Cardiac muscle cell (in vitro differentiated cells and primary cell): ENCODE measurements around the gene CRHR1. TPM values are rescaled to one million over a fixed set of nuclear protein-coding genes. Genes with fewer than 3 reads are reported as not detected.

ENCODE experiments used
- DNase-seq, 2 donors: peaks; one replicate each; pipeline versions ENCODE4 v3.0.0 to v3.0.0-alpha.2; 2010 to 2017; ENCODE audit warnings: low read depth in 1 of 2, low spot score in 1 of 2
- H3K27ac ChIP-seq: fragments of 200-600 bp; sonication (generic); 2 replicates; pipeline ENCODE4 v1.5.1; 2016
- H3K27me3 ChIP-seq: fragments of 200-600 bp; sonication (generic); 2 replicates; pipeline ENCODE4 v1.6.0; 2016; ENCODE audit warnings: control low read depth
- H3K36me3 ChIP-seq: fragments of 200-600 bp; sonication (generic); 2 replicates; pipeline ENCODE4 v1.5.1; 2016; ENCODE audit warnings: control low read depth
- H3K4me1 ChIP-seq: fragments of 200-600 bp; sonication (generic); 2 replicates; pipeline ENCODE4 v1.8.1; 2017; ENCODE audit warnings: low read depth, mild to moderate bottlenecking, mixed run types
- H3K4me3 ChIP-seq: fragments of 200-600 bp; sonication (generic); 2 replicates; pipeline ENCODE4 v1.5.1; 2016; ENCODE audit warnings: mild to moderate bottlenecking
- H3K9me3 ChIP-seq: fragments of 200-600 bp; sonication (generic); 2 replicates; pipeline ENCODE4 v1.5.1; 2017; ENCODE audit warnings: low read depth, mild to moderate bottlenecking, control low read depth
- polyA plus RNA-seq: library from polyadenylated mRNA; unstranded; fragments of >200 nt; fragmentation: Nextera tagmentation; extraction: Ambion mirVana; gene quantifications from 2 replicates; pipeline ENCODE4 v1.2.1, GENCODE V29; 2016
- total RNA-seq: library from RNA; depleted of rRNA; stranded (reverse); fragments of >200 nt; gene quantifications from 2 replicates; pipeline ENCODE4 v1.2.3, GENCODE V29; 2016
- TF ChIP-seq, protein P1 (sequence below): IDR thresholded peaks from 2 replicates; pipeline ENCODE4 v1.5.1; 2012; ENCODE audit warnings: low read depth, mild to moderate bottlenecking, low read length

The CRHR1 gene
- total and polyA plus RNA-seq, 2 experiments from 2014 or later, result 0.86 TPM; not detected in 1

- H3K27ac ChIP-seq, result no peak overlapping the region
- TF ChIP-seq, protein P1, sequence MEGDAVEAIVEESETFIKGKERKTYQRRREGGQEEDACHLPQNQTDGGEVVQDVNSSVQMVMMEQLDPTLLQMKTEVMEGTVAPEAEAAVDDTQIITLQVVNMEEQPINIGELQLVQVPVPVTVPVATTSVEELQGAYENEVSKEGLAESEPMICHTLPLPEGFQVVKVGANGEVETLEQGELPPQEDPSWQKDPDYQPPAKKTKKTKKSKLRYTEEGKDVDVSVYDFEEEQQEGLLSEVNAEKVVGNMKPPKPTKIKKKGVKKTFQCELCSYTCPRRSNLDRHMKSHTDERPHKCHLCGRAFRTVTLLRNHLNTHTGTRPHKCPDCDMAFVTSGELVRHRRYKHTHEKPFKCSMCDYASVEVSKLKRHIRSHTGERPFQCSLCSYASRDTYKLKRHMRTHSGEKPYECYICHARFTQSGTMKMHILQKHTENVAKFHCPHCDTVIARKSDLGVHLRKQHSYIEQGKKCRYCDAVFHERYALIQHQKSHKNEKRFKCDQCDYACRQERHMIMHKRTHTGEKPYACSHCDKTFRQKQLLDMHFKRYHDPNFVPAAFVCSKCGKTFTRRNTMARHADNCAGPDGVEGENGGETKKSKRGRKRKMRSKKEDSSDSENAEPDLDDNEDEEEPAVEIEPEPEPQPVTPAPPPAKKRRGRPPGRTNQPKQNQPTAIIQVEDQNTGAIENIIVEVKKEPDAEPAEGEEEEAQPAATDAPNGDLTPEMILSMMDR, result no peak
- no peaks in the 10 kb centered on the region for H3K36me3 ChIP-seq
- H3K4me3 ChIP-seq, result no peak overlapping the region
- DNase-seq, result no peak
- H3K27me3 ChIP-seq, result no peaks in the 10 kb centered on the region
- no peaks in the 10 kb centered on the region for H3K9me3 ChIP-seq
- no peaks in the 10 kb centered on the region for H3K4me1 ChIP-seq
Observed at GRCh38 chr17:45867171-45867570, 83.1 kb downstream of the CRHR1 start.

- Histone ChIP-seq H3K27ac (no peak overlapping the region), H3K36me3 (no peaks in the 10 kb centered on the region), H3K27me3 (no peaks in the 10 kb centered on the region), H3K4me1 (no peaks in the 10 kb centered on the region), H3K4me3 (no peak overlapping the region), H3K9me3 (no peaks in the 10 kb centered on the region)
- TF ChIP-seq, protein P1, result no peak
- DNase-seq, result no peak
Observed at GRCh38 chr17:45867702-45868101, 83.6 kb downstream of the CRHR1 start.

DNA sequence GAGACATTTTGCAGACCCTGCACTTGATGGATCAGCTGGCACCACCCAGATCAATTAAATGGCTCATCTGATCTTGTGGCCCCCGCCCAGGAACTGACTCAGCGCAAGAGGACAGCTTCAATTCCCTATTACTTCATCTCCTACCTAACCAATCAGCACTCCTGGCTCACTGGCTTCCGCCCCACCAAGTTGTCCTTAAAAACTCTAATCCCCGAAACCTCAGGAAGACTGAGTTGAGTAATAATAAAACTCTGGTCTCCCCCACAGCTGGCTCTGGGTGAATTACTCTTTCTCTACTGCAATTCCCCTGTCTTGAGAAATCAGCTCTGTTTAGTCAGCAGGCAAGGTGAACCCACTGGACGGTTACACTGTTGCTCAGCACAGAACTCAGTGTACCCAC lies 84.2 kb downstream of the CRHR1 start:
- DNase-seq, result peak in 1 of 2 donors; percentile 35
- Histone ChIP-seq H3K4me3 (no peak overlapping the region), H3K36me3 (no peaks in the 10 kb centered on the region), H3K9me3 (no peaks in the 10 kb centered on the region), H3K4me1 (no peaks in the 10 kb centered on the region), H3K27me3 (no peaks in the 10 kb centered on the region), H3K27ac (no peak overlapping the region)
- TF ChIP-seq, protein P1, result no peak

GRCh38 chr17:45869676-45870341 lies 85.7 kb downstream of the CRHR1 start:
- no peaks in the 10 kb centered on the region for H3K4me1 ChIP-seq
- no peaks in the 10 kb centered on the region for H3K27me3 ChIP-seq
- H3K9me3 ChIP-seq, result no peaks in the 10 kb centered on the region
- H3K4me3 ChIP-seq, result no peak overlapping the region
- peak in 1 of 2 donors; percentile 16 for DNase-seq
- no peaks in the 10 kb centered on the region for H3K36me3 ChIP-seq
- no peak overlapping the region for H3K27ac ChIP-seq
- TF ChIP-seq, protein P1, result no peak

GRCh38 chr17:45870342-45870974 lies 86.3 kb downstream of the CRHR1 start:
- H3K9me3 ChIP-seq, result no peaks in the 10 kb centered on the region
- DNase-seq, result no peak
- H3K4me1 ChIP-seq, result no peaks in the 10 kb centered on the region
- H3K27ac ChIP-seq, result no peak overlapping the region
- TF ChIP-seq, protein P1, result no peak
- no peaks in the 10 kb centered on the region for H3K36me3 ChIP-seq
- no peak overlapping the region for H3K4me3 ChIP-seq
- no peaks in the 10 kb centered on the region for H3K27me3 ChIP-seq
